Loucy (cell line): ENCODE data around the gene RAI1.

Source experiments
- H2AFZ ChIP-seq: fragments of 200-600 bp; sonication (generic); 2 replicates; pipeline ENCODE4 v1.6.0; 2016; ENCODE audit warnings: antibody characterized with exemption, mild to moderate bottlenecking, low read length, moderate library complexity
- H3F3A ChIP-seq: fragments of 200-600 bp; 2 replicates; pipeline ENCODE4 v1.6.0; 2016; ENCODE audit warnings: antibody characterized with exemption, low read depth, mild to moderate bottlenecking
- H3K27me3 ChIP-seq: fragments of 200-600 bp; sonication (generic); 2 replicates; pipeline ENCODE4 v1.6.1; 2014; ENCODE audit warnings: low read length, mild to moderate bottlenecking; ENCODE audit not compliant: insufficient read depth, poor library complexity, severe bottlenecking
- H3K36me3 ChIP-seq: fragments of 200-600 bp; sonication (generic); 2 replicates; pipeline ENCODE4 v1.6.1; 2016; ENCODE audit warnings: low read length; ENCODE audit not compliant: insufficient read depth
- H3K4me1 ChIP-seq: fragments of 200-600 bp; sonication (generic); 2 replicates; pipeline ENCODE4 v1.5.1; 2014; ENCODE audit warnings: low read length, mild to moderate bottlenecking; ENCODE audit not compliant: insufficient read depth, poor library complexity, severe bottlenecking
- H3K4me2 ChIP-seq: fragments of 200-600 bp; sonication (generic); 2 replicates; pipeline ENCODE4 v1.6.0; 2014; ENCODE audit warnings: antibody characterized with exemption, low read length, low read depth, mild to moderate bottlenecking; ENCODE audit not compliant: poor library complexity, severe bottlenecking
- H3K4me3 ChIP-seq: fragments of 200-600 bp; sonication (generic); 2 replicates; pipeline ENCODE4 v1.5.1; 2014; ENCODE audit warnings: low read length, mild to moderate bottlenecking, mixed read lengths; ENCODE audit not compliant: poor library complexity, severe bottlenecking
- H3K79me2 ChIP-seq: fragments of 200-600 bp; sonication (generic); 2 replicates; pipeline ENCODE4 v1.6.1; 2014; ENCODE audit warnings: low read length; ENCODE audit not compliant: insufficient read depth
- H3K9ac ChIP-seq: fragments of 200-600 bp; sonication (generic); 2 replicates; pipeline ENCODE4 v1.6.0; 2014; ENCODE audit warnings: mild to moderate bottlenecking, low read depth, low read length, moderate library complexity; ENCODE audit not compliant: poor library complexity, severe bottlenecking
- H3K9me2 ChIP-seq: fragments of 200-600 bp; sonication (generic); replicated peaks from 2 replicates; pipeline ENCODE4 v1.6.1; 2016; ENCODE audit warnings: low read depth, low read length, mixed read lengths
- H3K9me3 ChIP-seq: fragments of 200-600 bp; sonication (generic); 2 replicates; pipeline ENCODE4 v1.6.1; 2014; ENCODE audit warnings: mild to moderate bottlenecking, antibody characterized with exemption, low read length, low read depth; ENCODE audit not compliant: insufficient read depth
- H4K20me1 ChIP-seq: fragments of 200-600 bp; sonication (generic); 2 replicates; pipeline ENCODE4 v1.6.0; 2014; ENCODE audit warnings: antibody characterized with exemption, low read length, mild to moderate bottlenecking; ENCODE audit not compliant: insufficient read depth, poor library complexity, severe bottlenecking
- CTCF ChIP-seq: fragments of 200-600 bp; sonication (generic); conservative IDR thresholded peaks from 2 replicates; pipeline ENCODE4 v1.5.1; 2014; ENCODE audit warnings: mild to moderate bottlenecking, antibody characterized with exemption, low read length
- EZH2phosphoT487 ChIP-seq: fragments of 200-600 bp; IDR thresholded peaks from 2 replicates; pipeline ENCODE4 v1.6.1; 2018; ENCODE audit warnings: antibody characterized with exemption, mild to moderate bottlenecking, moderate library complexity, borderline replicate concordance

Gene RAI1

GRCh38 chr17:17853811-17854447, 172.7 kb downstream of the RAI1 start:
- Histone ChIP-seq H3K9me3 (no peaks in the 10 kb centered on the region), H3K4me1 (peaks cover 19% of the 10 kb centered on the region), H4K20me1 (no peaks in the 10 kb centered on the region), H2AFZ (no peak overlapping the region), H3K27me3 (no peaks in the 10 kb centered on the region), H3K9ac (no peak overlapping the region), H3F3A (no peaks in the 10 kb centered on the region), H3K9me2 (no peaks in the 10 kb centered on the region), H3K79me2 (no peaks in the 10 kb centered on the region), H3K4me2 (no peak overlapping the region), H3K4me3 (no peak overlapping the region), H3K36me3 (no peaks in the 10 kb centered on the region)
- no peak for TF ChIP-seq EZH2phosphoT487
- no peak for TF ChIP-seq CTCF

DNA sequence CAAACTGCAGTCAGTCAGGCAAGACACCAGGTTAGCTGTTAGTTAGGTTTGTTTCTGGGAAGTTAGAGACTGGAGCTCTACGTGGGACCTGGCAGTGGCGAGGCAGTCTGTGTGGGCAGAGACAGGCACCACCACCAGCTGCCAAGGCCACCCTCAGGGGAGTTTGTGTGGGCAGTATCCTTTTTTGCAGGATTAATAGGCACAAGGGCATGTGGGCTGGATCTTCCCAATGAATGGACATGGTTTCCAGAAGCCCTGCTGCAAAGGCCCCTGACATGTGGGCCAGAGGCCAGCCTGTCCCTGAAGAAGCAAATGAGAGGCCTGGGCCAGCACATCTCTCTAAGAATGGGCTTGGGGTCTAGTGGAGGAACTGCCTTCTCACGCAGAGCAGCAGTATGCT, 174.7 kb downstream of the RAI1 start:
- H3F3A ChIP-seq: no peaks in the 10 kb centered on the region
- TF ChIP-seq CTCF (no peak), EZH2phosphoT487 (no peak)
- H3K9me3 ChIP-seq: no peaks in the 10 kb centered on the region
- H3K79me2 ChIP-seq: no peaks in the 10 kb centered on the region
- no peak overlapping the region for H3K4me2 ChIP-seq
- H3K9ac ChIP-seq: no peak overlapping the region
- H3K4me3 ChIP-seq: no peak overlapping the region
- no peaks in the 10 kb centered on the region for H3K36me3 ChIP-seq
- no peak overlapping the region for H2AFZ ChIP-seq
- H3K4me1 ChIP-seq: no peaks in the 10 kb centered on the region
- H3K27me3 ChIP-seq: no peaks in the 10 kb centered on the region
- no peaks in the 10 kb centered on the region for H3K9me2 ChIP-seq
- H4K20me1 ChIP-seq: no peaks in the 10 kb centered on the region

DNA sequence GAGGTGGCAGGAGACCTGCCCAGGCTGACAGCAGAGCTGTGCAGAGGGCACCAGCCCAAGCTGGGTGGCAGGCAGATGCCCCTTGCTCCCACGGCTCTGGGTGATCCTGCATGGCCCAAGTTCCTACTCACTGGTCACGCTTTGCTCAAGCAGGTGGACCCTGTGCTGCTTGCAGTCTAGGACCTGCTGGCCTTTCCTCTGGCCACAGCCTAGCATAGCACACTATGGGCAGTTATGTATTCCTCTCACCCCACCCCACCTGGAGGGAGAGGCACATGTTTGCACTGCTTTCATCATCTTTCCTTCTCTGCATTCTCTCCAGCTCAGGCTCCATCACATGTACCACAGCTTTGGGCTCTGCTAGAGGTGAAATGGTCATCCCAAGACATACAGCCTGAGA, 175.1 kb downstream of the RAI1 start:
- Histone ChIP-seq H3K9me2 (no peaks in the 10 kb centered on the region), H3K79me2 (no peaks in the 10 kb centered on the region), H3K9me3 (no peaks in the 10 kb centered on the region), H4K20me1 (no peaks in the 10 kb centered on the region), H2AFZ (no peak overlapping the region), H3K4me1 (no peaks in the 10 kb centered on the region), H3K4me2 (no peak overlapping the region), H3K27me3 (no peaks in the 10 kb centered on the region), H3K9ac (no peak overlapping the region), H3K4me3 (no peak overlapping the region), H3K36me3 (no peaks in the 10 kb centered on the region), H3F3A (no peaks in the 10 kb centered on the region)
- TF ChIP-seq CTCF: no peak
- no peak for TF ChIP-seq EZH2phosphoT487
